Measurements from ENCODE around the gene VANGL2. TPM values are rescaled to one million over a fixed set of nuclear protein-coding genes. Genes with fewer than 3 reads are reported as not detected.
A peak's percentile ranks its signal among the peaks of the same experiment; 100 is the strongest.

Gene VANGL2
- total and polyA plus RNA-seq, 9 of the 15 experiments (the other 6 are each of a cell fraction or from before 2014, with no cell fraction given), result 0.28 to 4.0 (median 0.98) TPM

DNA sequence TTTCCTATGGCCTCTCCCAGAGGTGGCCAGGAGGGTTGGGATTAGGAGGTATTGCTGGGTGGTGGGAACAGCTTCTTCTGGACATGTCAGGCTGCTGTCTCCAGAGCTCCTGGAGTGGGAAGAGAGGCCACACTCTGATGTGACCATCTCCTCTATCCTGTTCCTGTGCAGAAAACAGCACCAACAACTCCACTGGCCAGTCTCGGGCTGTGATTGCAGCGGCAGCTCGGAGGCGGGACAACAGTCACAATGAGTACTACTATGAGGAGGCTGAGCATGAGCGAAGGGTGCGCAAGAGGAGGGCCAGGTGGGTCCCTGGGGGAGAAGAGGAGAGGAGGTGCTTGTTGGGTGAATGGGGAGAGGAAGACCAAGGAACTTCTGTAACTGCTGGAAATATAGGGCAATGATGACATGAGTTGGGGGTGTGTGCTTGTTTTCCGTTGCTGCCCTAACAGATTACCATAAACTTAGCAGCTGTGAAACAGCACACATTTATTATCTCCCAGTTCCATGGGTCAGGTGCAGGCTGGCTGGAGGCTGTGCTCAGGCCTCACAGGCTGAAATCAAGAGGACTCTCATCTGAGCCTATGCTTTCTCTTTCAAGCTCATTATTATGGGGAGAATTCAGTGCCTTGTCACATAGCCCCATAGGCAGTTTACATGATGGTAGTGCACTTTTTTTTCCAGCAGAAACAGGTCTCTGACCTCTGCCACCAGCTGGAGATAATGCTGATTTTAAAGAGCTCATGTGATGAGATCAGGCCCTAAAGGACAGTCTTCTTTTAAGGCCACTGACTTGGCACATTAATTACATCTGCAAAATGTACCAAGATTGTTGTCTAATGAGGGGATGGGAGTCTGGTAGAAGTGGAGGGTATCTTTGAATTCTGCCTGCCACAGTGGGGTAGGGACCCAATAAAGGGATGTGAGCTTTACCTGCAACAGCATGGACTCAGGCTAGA is 20.8 kb downstream of the VANGL2 start (continued):
- TF ChIP-seq, protein P1, sequence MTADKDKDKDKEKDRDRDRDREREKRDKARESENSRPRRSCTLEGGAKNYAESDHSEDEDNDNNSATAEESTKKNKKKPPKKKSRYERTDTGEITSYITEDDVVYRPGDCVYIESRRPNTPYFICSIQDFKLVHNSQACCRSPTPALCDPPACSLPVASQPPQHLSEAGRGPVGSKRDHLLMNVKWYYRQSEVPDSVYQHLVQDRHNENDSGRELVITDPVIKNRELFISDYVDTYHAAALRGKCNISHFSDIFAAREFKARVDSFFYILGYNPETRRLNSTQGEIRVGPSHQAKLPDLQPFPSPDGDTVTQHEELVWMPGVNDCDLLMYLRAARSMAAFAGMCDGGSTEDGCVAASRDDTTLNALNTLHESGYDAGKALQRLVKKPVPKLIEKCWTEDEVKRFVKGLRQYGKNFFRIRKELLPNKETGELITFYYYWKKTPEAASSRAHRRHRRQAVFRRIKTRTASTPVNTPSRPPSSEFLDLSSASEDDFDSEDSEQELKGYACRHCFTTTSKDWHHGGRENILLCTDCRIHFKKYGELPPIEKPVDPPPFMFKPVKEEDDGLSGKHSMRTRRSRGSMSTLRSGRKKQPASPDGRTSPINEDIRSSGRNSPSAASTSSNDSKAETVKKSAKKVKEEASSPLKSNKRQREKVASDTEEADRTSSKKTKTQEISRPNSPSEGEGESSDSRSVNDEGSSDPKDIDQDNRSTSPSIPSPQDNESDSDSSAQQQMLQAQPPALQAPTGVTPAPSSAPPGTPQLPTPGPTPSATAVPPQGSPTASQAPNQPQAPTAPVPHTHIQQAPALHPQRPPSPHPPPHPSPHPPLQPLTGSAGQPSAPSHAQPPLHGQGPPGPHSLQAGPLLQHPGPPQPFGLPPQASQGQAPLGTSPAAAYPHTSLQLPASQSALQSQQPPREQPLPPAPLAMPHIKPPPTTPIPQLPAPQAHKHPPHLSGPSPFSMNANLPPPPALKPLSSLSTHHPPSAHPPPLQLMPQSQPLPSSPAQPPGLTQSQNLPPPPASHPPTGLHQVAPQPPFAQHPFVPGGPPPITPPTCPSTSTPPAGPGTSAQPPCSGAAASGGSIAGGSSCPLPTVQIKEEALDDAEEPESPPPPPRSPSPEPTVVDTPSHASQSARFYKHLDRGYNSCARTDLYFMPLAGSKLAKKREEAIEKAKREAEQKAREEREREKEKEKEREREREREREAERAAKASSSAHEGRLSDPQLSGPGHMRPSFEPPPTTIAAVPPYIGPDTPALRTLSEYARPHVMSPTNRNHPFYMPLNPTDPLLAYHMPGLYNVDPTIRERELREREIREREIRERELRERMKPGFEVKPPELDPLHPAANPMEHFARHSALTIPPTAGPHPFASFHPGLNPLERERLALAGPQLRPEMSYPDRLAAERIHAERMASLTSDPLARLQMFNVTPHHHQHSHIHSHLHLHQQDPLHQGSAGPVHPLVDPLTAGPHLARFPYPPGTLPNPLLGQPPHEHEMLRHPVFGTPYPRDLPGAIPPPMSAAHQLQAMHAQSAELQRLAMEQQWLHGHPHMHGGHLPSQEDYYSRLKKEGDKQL (CRISPR knock-in tag; IDR thresholded peaks at IDR 0.05; ENCODE audit: borderline replicate concordance), result no peak
- no peak for TF ChIP-seq ZNF175 (CRISPR knock-in tag; IDR thresholded peaks at IDR 0.05; ENCODE audit: low read depth)
- TF ChIP-seq HNRNPUL1 (IDR thresholded peaks at IDR 0.05; ENCODE audit: low read length), result no peak
- no peak for TF ChIP-seq ZNF766 (CRISPR knock-in tag; conservative IDR thresholded peaks at IDR 0.05)
- TF ChIP-seq MTF1 (CRISPR knock-in tag; IDR thresholded peaks at IDR 0.05; ENCODE audit: borderline replicate concordance), result no peak
- no peak for TF ChIP-seq NR4A1 (CRISPR knock-in tag; IDR thresholded peaks at IDR 0.05)
- 0 out of 2 replicates have a peak, but pooled peaks have one; percentile 27 for TF ChIP-seq NR4A1 (tag; IDR thresholded peaks at IDR 0.05)
- TF ChIP-seq, protein P2, sequence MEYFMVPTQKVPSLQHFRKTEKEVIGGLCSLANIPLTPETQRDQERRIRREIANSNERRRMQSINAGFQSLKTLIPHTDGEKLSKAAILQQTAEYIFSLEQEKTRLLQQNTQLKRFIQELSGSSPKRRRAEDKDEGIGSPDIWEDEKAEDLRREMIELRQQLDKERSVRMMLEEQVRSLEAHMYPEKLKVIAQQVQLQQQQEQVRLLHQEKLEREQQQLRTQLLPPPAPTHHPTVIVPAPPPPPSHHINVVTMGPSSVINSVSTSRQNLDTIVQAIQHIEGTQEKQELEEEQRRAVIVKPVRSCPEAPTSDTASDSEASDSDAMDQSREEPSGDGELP (CRISPR knock-in tag; IDR thresholded peaks at IDR 0.05; ENCODE audit: borderline replicate concordance), result peak; percentile 81
- no peak for TF ChIP-seq NFXL1 (CRISPR knock-in tag; IDR thresholded peaks at IDR 0.05)
- no peak for TF ChIP-seq ATF1 (CRISPR knock-in tag; IDR thresholded peaks at IDR 0.05)
- no peak; the same call in 1 of the 2 replicates for TF ChIP-seq ATF1 (tag; IDR thresholded peaks at IDR 0.05)
- TF ChIP-seq ZEB2 (IDR thresholded peaks at IDR 0.05), result no peak
- TF ChIP-seq THRAP3 (IDR thresholded peaks at IDR 0.05; ENCODE audit: borderline replicate concordance), result no peak

Measured in K562 (cell line).